Measurements from ENCODE around the gene OGDHL. TPM values are rescaled to one million over a fixed set of nuclear protein-coding genes. Genes with fewer than 3 reads are reported as not detected.

The OGDHL gene
- total RNA-seq, 1 donor from 2014 or later = 12.3 TPM

DNA sequence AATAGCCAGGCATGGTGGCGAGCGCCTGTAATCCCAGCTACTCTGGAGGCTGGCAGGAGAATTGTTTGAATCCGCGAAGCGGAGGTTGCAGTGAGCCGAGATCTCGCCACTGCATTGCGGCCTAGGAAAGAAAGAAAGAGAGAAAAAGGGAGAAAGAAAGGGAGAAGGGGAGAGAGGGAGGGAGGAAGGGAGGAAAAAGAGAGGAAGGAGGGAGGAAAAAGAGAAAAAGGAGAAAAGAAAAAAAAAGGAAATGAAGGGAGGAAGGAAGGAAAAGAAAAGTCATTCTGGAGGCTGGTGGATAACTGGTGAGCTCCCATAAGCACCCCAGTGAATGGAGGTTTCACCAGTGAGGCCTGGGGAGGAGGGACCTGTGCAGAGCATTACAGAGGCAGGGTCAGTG lies 7.6 kb upstream of the OGDHL start:
- no peak overlapping the region for H3K27ac Mint-ChIP-seq
- H3K27me3 Mint-ChIP-seq = peaks cover 38% of the 10 kb centered on the region
- no peaks in the 10 kb centered on the region for H3K36me3 Mint-ChIP-seq
- DNase-seq (ENCODE audit: extremely low spot score, unreplicated experiment) = no peak
- H3K9me3 Mint-ChIP-seq = peaks cover 8% of the 10 kb centered on the region
- TF ChIP-seq, protein P1, sequence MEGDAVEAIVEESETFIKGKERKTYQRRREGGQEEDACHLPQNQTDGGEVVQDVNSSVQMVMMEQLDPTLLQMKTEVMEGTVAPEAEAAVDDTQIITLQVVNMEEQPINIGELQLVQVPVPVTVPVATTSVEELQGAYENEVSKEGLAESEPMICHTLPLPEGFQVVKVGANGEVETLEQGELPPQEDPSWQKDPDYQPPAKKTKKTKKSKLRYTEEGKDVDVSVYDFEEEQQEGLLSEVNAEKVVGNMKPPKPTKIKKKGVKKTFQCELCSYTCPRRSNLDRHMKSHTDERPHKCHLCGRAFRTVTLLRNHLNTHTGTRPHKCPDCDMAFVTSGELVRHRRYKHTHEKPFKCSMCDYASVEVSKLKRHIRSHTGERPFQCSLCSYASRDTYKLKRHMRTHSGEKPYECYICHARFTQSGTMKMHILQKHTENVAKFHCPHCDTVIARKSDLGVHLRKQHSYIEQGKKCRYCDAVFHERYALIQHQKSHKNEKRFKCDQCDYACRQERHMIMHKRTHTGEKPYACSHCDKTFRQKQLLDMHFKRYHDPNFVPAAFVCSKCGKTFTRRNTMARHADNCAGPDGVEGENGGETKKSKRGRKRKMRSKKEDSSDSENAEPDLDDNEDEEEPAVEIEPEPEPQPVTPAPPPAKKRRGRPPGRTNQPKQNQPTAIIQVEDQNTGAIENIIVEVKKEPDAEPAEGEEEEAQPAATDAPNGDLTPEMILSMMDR (conservative IDR thresholded peaks at IDR 0.05) = no peak
- H3K4me3 Mint-ChIP-seq = no peak overlapping the region
- H3K4me1 Mint-ChIP-seq (ENCODE audit: unreplicated experiment) = no peaks in the 10 kb centered on the region

DNA sequence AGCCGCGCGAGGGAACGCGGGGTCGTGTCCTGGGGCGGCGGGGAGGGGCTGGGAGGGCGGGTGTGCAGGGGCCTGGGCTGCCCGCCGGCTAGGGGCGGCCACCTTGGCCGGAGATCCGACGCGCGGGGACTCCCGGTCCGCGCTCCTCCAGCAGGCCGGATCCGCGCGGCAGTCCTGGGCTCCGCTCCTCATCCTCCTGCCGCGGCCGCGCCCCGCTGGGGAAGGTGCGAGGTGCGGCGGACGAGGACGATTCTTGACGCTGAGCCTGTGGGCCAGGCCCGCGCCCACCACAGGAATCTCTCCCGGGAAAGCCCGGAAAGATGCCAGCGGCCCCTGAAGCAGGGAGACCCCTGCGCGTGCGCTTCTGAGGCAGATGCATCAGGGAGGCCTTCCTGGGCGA lies 6.6 kb upstream of the OGDHL start:
- no peaks in the 10 kb centered on the region for H3K36me3 Mint-ChIP-seq
- H3K27me3 Mint-ChIP-seq = peaks cover 39% of the 10 kb centered on the region
- peaks cover 8% of the 10 kb centered on the region for H3K9me3 Mint-ChIP-seq
- H3K27ac Mint-ChIP-seq = no peak overlapping the region
- TF ChIP-seq, protein P1 (conservative IDR thresholded peaks at IDR 0.05) = no peak
- no peak overlapping the region for H3K4me3 Mint-ChIP-seq
- DNase-seq (ENCODE audit: extremely low spot score, unreplicated experiment) = no peak
- H3K4me1 Mint-ChIP-seq (ENCODE audit: unreplicated experiment) = no peaks in the 10 kb centered on the region

DNA sequence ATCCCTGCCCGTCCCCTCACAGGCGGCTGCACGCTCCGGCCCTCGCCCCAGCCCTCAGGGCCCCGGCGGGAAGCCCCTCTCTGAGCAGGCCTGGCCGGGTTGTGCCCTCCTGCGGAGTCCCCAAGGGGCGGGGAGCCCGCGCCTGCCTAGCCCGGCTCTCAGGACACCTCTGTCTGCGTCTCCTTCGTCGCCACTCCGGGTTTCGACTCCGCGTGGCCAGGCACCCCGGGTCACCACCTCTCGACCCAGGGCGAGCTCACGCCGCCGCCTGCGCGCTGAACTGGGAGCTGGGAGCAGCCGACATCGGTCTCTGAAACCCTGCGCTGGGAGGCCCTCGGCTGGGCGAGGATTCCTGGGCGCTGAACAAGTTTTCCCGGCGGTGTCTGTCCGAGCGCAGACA lies 6.2 kb upstream of the OGDHL start:
- Mint-ChIP-seq H3K27ac (no peak overlapping the region), H3K36me3 (no peaks in the 10 kb centered on the region), H3K4me1 (ENCODE audit: unreplicated experiment) (no peaks in the 10 kb centered on the region), H3K4me3 (no peak overlapping the region), H3K27me3 (peaks cover 43% of the 10 kb centered on the region), H3K9me3 (peaks cover 8% of the 10 kb centered on the region)
- DNase-seq (ENCODE audit: extremely low spot score, unreplicated experiment) = no peak
- TF ChIP-seq, protein P1 (conservative IDR thresholded peaks at IDR 0.05) = no peak

DNA sequence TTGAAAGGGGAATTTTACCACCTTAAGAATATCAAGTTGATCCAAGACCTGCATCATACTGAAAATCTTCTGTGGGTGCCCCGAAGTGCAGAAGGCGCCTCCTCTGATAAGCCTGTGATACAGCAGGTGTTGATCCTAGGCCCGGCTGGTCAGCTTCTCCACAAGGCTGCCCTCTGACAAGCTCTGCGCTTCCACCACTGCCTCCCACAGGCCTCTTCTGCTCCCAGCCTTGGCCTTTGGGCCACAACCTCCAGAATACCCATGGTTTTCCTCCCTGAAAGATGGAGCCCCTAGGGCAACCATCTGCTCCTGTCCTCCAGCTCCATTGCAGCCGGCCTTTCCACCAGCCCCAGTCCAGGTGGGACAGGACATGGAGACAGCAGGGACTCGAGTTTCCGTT lies 5.6 kb upstream of the OGDHL start:
- Mint-ChIP-seq H3K27me3 (peaks cover 42% of the 10 kb centered on the region), H3K4me3 (no peak overlapping the region), H3K9me3 (peaks cover 8% of the 10 kb centered on the region), H3K27ac (no peak overlapping the region), H3K4me1 (ENCODE audit: unreplicated experiment) (no peaks in the 10 kb centered on the region), H3K36me3 (no peaks in the 10 kb centered on the region)
- no peak for DNase-seq (ENCODE audit: extremely low spot score, unreplicated experiment)
- TF ChIP-seq, protein P1 (conservative IDR thresholded peaks at IDR 0.05) = no peak

DNA sequence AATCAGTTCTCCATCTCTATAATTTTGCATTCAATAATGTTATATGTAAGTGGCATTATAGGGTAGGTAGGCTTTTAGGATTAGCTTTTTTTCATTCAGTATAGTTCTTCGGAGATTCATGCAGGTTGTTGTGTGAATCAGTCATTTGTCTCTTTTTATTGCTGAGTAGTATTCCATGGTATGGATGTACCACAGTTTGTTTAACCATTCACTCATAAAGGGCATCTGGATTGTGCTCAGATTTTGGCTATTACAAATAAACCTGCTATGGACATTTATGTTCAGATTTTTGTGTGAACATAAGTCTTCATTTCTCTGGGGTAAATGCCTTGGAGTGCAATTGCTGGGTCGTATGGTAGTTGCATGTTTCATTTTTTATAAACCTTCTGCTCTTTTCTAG lies 4.4 kb upstream of the OGDHL start:
- Mint-ChIP-seq H3K9me3 (peaks cover 8% of the 10 kb centered on the region), H3K4me3 (no peak overlapping the region), H3K36me3 (no peaks in the 10 kb centered on the region), H3K27me3 (peaks cover 36% of the 10 kb centered on the region), H3K4me1 (ENCODE audit: unreplicated experiment) (no peaks in the 10 kb centered on the region), H3K27ac (no peak overlapping the region)
- no peak for DNase-seq (ENCODE audit: extremely low spot score, unreplicated experiment)
- TF ChIP-seq, protein P1 (conservative IDR thresholded peaks at IDR 0.05) = no peak

DNA sequence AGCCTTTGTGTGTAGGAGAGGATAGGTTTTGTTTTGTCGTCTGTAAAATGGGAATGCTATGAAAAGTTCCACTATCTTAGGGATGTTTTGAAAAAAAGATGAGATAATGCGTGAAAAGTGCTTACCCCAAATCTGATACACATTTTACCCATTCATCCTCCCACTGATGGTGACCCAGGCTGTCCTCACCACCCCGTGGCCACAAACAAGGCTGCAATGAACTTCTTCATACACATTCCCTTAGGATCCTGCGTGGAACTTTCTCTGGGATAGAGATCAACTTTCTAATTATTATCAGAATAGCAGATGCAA lies 399 bp upstream of the OGDHL start:
- Mint-ChIP-seq H3K4me1 (ENCODE audit: unreplicated experiment) (no peaks in the 10 kb centered on the region), H3K9me3 (peaks cover 8% of the 10 kb centered on the region), H3K4me3 (peak overlapping the region; percentile 53), H3K36me3 (no peaks in the 10 kb centered on the region), H3K27me3 (peaks cover 23% of the 10 kb centered on the region), H3K27ac (no peak overlapping the region)
- TF ChIP-seq, protein P1 (conservative IDR thresholded peaks at IDR 0.05) = no peak
- DNase-seq (ENCODE audit: extremely low spot score, unreplicated experiment) = no peak
